Astrocyte of the spinal cord (primary cell): Measurements from ENCODE around the gene KLHL40.

Experiments
- DNase-seq: peaks from one replicate; pipeline ENCODE4 v3.0.0; 2011; ENCODE audit warnings: low read depth, low spot score
- H3K4me3 ChIP-seq: 2 replicates; pipeline ENCODE4 v1.5.1; 2011; ENCODE audit warnings: low read depth, mild to moderate bottlenecking, low read length, moderate library complexity
- CTCF ChIP-seq: IDR thresholded peaks from 2 replicates; pipeline ENCODE4 v1.5.1; 2012; ENCODE audit warnings: low read depth, mild to moderate bottlenecking, low read length, inconsistent platforms
- in situ Hi-C: cut with HindIII; loops from 2 replicates; pipeline ENCODE4 v1.10.0; 2017; ENCODE audit warnings: low sequenced_read_pairs

The KLHL40 gene

GRCh38 chr3:42668793-42669217, 16.5 kb upstream of the KLHL40 start:
- no peak overlapping the region for H3K4me3 ChIP-seq
- no peak for DNase-seq
- in situ Hi-C loops = no loop called here
- TF ChIP-seq CTCF = no peak

- DNase-seq = no peak
- in situ Hi-C loops = no loop called here
- H3K4me3 ChIP-seq = no peak overlapping the region
- no peak for TF ChIP-seq CTCF
These were observed 15.2 kb upstream of the KLHL40 start for GRCh38 chr3:42670051-42670576.

- no peak for TF ChIP-seq CTCF
- no peak for DNase-seq
- no peak overlapping the region for H3K4me3 ChIP-seq
- in situ Hi-C loops = no loop called here
These were observed 14.7 kb upstream of the KLHL40 start for GRCh38 chr3:42670670-42671069.

- in situ Hi-C loops = no loop called here
- TF ChIP-seq CTCF = no peak
- DNase-seq = no peak
- H3K4me3 ChIP-seq = no peak overlapping the region
These were observed 12.8 kb upstream of the KLHL40 start for GRCh38 chr3:42672515-42672914.

- no peak for DNase-seq
- in situ Hi-C loops = no loop called here
- no peak overlapping the region for H3K4me3 ChIP-seq
- no peak for TF ChIP-seq CTCF
These were observed 12.3 kb upstream of the KLHL40 start for GRCh38 chr3:42673082-42673481.

GRCh38 chr3:42674146-42674545, 11.2 kb upstream of the KLHL40 start:
- no peak for DNase-seq
- in situ Hi-C loops = no loop called here
- TF ChIP-seq CTCF = no peak
- H3K4me3 ChIP-seq = no peak overlapping the region

- DNase-seq = no peak
- in situ Hi-C loops = no loop called here
- TF ChIP-seq CTCF = no peak
- H3K4me3 ChIP-seq = no peak overlapping the region
These were observed 9.4 kb upstream of the KLHL40 start for GRCh38 chr3:42675909-42676308.
